A204.1 (cell line): ENCODE data around the gene AGAP1.

Experiments
- FAIRE-seq: peaks from 2 replicates; lab custom pipeline; 2012; peaks lifted over from hg19 to GRCh38; lab: Jason Lieb, UNC

AGAP1 gene

GRCh38 chr2:235489897-235490296, 3.9 kb upstream of the AGAP1 start:
- FAIRE-seq: no peak

GRCh38 chr2:235492850-235493344, 946 bp upstream of the AGAP1 start:
- FAIRE-seq: no peak

- FAIRE-seq: no peak
Observed at GRCh38 chr2:235493402-235493774, 455 bp upstream of the AGAP1 start.

- FAIRE-seq: no peak
Observed at GRCh38 chr2:235494716-235495372, 1.0 kb downstream of the AGAP1 start.

- FAIRE-seq: no peak
Observed at GRCh38 chr2:235495373-235496238, 1.8 kb downstream of the AGAP1 start.

- FAIRE-seq: no peak
Observed at GRCh38 chr2:235496239-235496621, 2.4 kb downstream of the AGAP1 start.

GRCh38 chr2:235497096-235497495, 3.3 kb downstream of the AGAP1 start:
- no peak for FAIRE-seq

GRCh38 chr2:235498541-235498940, 4.7 kb downstream of the AGAP1 start:
- FAIRE-seq: no peak

- FAIRE-seq: no peak
Observed at GRCh38 chr2:235498946-235499812, 5.3 kb downstream of the AGAP1 start.

- no peak for FAIRE-seq
Observed at GRCh38 chr2:235500110-235500760, 6.4 kb downstream of the AGAP1 start.

- no peak for FAIRE-seq
Observed at GRCh38 chr2:235500761-235501672, 7.2 kb downstream of the AGAP1 start.

GRCh38 chr2:235501673-235502031, 7.8 kb downstream of the AGAP1 start:
- no peak for FAIRE-seq

GRCh38 chr2:235502336-235502735, 8.5 kb downstream of the AGAP1 start:
- FAIRE-seq: no peak

- no peak for FAIRE-seq
Observed at GRCh38 chr2:235504441-235505180, 10.8 kb downstream of the AGAP1 start.

- no peak for FAIRE-seq
Observed at GRCh38 chr2:235505181-235505741, 11.4 kb downstream of the AGAP1 start.

- no peak for FAIRE-seq
Observed at GRCh38 chr2:235506291-235506996, 12.6 kb downstream of the AGAP1 start.

GRCh38 chr2:235506997-235507615, 13.3 kb downstream of the AGAP1 start:
- no peak for FAIRE-seq

GRCh38 chr2:235507928-235508327, 14.1 kb downstream of the AGAP1 start:
- FAIRE-seq: no peak
